ENCODE measurements around the gene UBE2U.

Gene UBE2U

GRCh38 chr1:64240206-64240605, 36.8 kb downstream of the UBE2U start:
- TF ChIP-seq CTCF (IDR thresholded peaks at IDR 0.05) = no peak
- Histone ChIP-seq H3K36me3 (no peaks in the 10 kb centered on the region), H3K27ac (no peak overlapping the region), H3K4me3 (ENCODE audit: low read depth in 1 of 2, low read length in 1 of 2) (no peak overlapping the region), H3K4me1 (ENCODE audit: control insufficient read depth in 1 of 2, insufficient read depth in 1 of 2, low read depth in 1 of 2, low read length in 1 of 2) (peaks cover 29 to 44% of the 10 kb centered on the region in 2 experiments), H3K9me3 (no peaks in the 10 kb centered on the region), H3K27me3 (no peaks in the 10 kb centered on the region)

- peaks cover 34 to 44% of the 10 kb centered on the region in 2 experiments for H3K4me1 ChIP-seq (ENCODE audit: control insufficient read depth in 1 of 2, insufficient read depth in 1 of 2, low read depth in 1 of 2, low read length in 1 of 2)
- H3K9me3 ChIP-seq = no peaks in the 10 kb centered on the region
- no peak for TF ChIP-seq CTCF (IDR thresholded peaks at IDR 0.05)
- H3K27me3 ChIP-seq = no peaks in the 10 kb centered on the region
- H3K4me3 ChIP-seq (ENCODE audit: low read depth in 1 of 2, low read length in 1 of 2) = no peak overlapping the region
- H3K27ac ChIP-seq = no peak overlapping the region
- no peaks in the 10 kb centered on the region for H3K36me3 ChIP-seq
These were observed 37.6 kb downstream of the UBE2U start for GRCh38 chr1:64241069-64241468.

GRCh38 chr1:64242895-64243756, 39.7 kb downstream of the UBE2U start:
- no peak for TF ChIP-seq CTCF (IDR thresholded peaks at IDR 0.05)
- Histone ChIP-seq H3K36me3 (no peaks in the 10 kb centered on the region), H3K4me1 (ENCODE audit: control insufficient read depth in 1 of 2, insufficient read depth in 1 of 2, low read depth in 1 of 2, low read length in 1 of 2) (peaks cover 19 to 24% of the 10 kb centered on the region in 2 experiments), H3K4me3 (ENCODE audit: low read depth in 1 of 2, low read length in 1 of 2) (no peak overlapping the region), H3K27ac (peak overlapping the region; percentile 48), H3K27me3 (peaks cover 10% of the 10 kb centered on the region), H3K9me3 (no peaks in the 10 kb centered on the region)

DNA sequence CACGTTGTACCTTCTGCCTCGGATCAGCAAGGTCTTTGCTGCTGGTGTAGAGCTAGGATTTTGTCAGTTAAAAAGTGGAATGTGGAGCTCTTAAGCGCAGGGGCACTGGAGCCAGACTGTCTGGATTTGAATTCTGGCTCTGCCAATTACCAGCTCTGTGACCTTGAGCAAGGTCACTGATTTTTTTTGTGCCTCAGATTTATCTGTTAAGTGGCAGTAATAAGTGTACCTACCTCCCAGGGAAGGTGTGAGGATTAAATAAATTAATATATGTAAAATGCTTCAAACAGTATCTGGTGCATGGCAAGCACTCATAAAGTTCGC, 40.3 kb downstream of the UBE2U start:
- peak overlapping the region; percentile 48 for H3K27ac ChIP-seq

GRCh38 chr1:64245495-64245894, 42.1 kb downstream of the UBE2U start:
- Histone ChIP-seq H3K4me3 (ENCODE audit: low read depth in 1 of 2, low read length in 1 of 2) (peak overlapping the region in 1 of 2 experiments; percentile 5), H3K36me3 (no peaks in the 10 kb centered on the region), H3K27me3 (peaks cover 19% of the 10 kb centered on the region), H3K9me3 (no peaks in the 10 kb centered on the region), H3K4me1 (ENCODE audit: control insufficient read depth in 1 of 2, insufficient read depth in 1 of 2, low read depth in 1 of 2, low read length in 1 of 2) (peaks cover 19 to 23% of the 10 kb centered on the region in 2 experiments), H3K27ac (no peak overlapping the region)
- no peak for TF ChIP-seq CTCF (IDR thresholded peaks at IDR 0.05)

More for the DNA sequence above, 40.3 kb downstream of the UBE2U start:
- Histone ChIP-seq H3K4me3 (ENCODE audit: low read depth in 1 of 2, low read length in 1 of 2) (no peak overlapping the region), H3K36me3 (no peaks in the 10 kb centered on the region), H3K27me3 (peaks cover 16% of the 10 kb centered on the region), H3K4me1 (ENCODE audit: control insufficient read depth in 1 of 2, insufficient read depth in 1 of 2, low read depth in 1 of 2, low read length in 1 of 2) (peaks cover 19 to 23% of the 10 kb centered on the region in 2 experiments), H3K9me3 (no peaks in the 10 kb centered on the region)
- TF ChIP-seq CTCF (IDR thresholded peaks at IDR 0.05) = no peak

Data from neutrophil (primary cell).